HG03442 (cell line): ENCODE results near the gene PLXNA1.

Experiments used
- ATAC-seq: cut with Tn5 transposase; IDR thresholded peaks from one replicate; pipeline ENCODE4 v1.9.1; 2021; ENCODE audit warnings: mild to moderate bottlenecking, moderate library complexity; ENCODE audit not compliant: unreplicated experiment

PLXNA1 gene

GRCh38 chr3:126965526-126966080 is 17.3 kb upstream of the PLXNA1 start:
- no peak for ATAC-seq

- ATAC-seq: no peak
Measured at GRCh38 chr3:126967386-126967785, 15.5 kb upstream of the PLXNA1 start.

DNA sequence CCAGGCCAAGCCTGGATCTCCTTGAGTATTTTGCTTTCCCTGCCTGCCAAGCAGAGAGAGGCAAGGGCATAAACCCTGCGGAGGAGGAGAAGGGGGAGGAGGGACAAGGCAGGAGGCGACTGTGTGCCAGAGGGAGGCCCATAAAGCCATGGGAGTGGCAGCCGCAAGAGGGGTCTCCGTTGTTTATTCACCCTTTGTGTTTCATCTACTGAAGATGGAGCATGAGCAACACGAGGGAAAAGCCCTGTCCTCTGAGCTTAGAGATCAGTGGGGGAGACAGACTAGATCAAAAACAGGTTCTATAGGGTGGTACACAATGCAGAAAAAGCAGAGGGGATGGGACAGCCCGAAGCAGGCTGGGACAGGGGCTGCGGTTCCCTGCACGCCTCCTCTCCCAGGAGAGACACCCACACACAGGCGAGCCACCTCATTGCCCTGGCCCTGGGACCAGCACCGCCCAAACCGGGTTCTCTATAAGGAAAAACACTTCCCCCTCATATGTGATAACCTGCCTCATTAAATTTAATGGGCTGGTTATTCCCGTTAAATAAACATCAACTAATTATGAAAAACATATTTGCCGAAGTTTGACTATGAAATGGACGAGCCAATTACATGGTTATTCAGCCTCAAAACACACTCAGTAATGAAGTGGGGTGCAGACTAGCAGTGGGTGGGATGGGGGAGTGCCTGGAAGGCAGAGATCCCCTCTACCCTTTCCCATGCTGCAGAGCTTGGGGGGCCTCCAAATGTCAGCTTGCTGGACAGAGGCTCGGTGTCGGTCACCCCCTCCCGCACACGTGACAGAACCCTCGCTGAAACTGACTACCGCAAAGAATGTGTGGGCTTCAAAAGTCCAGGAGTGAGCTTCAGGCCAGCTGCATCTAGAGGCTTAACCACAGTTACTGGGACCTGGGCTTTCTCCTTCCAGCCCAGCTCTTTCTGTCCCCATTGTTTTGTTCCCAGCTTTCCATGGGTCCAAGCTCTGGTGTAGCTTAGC is 14.2 kb upstream of the PLXNA1 start:
- no peak for ATAC-seq

GRCh38 chr3:126969586-126969985 is 13.3 kb upstream of the PLXNA1 start:
- no peak for ATAC-seq

GRCh38 chr3:126970101-126970500 is 12.8 kb upstream of the PLXNA1 start:
- ATAC-seq: no peak

DNA sequence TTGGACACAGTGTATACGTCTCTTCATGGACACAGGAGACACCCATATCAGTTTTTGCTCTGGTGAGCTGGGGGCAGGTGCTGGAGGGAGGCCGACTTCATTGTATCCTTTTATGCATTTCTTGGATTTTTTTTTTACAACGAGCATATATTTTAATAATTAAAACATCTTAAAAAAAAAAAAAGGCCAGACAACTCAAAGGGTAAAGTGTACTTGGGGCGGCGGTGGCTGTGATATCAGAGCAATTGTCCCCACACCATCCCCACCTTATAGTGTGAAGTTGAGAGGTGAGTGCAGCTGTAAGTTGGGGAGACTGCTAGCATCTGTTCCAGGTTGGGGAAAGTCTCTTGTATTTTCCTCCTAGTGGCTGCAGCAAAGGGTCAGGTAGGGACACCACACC is 12.0 kb upstream of the PLXNA1 start:
- ATAC-seq: no peak

- ATAC-seq: no peak
Measured at GRCh38 chr3:126971891-126972351, 11.0 kb upstream of the PLXNA1 start.

DNA sequence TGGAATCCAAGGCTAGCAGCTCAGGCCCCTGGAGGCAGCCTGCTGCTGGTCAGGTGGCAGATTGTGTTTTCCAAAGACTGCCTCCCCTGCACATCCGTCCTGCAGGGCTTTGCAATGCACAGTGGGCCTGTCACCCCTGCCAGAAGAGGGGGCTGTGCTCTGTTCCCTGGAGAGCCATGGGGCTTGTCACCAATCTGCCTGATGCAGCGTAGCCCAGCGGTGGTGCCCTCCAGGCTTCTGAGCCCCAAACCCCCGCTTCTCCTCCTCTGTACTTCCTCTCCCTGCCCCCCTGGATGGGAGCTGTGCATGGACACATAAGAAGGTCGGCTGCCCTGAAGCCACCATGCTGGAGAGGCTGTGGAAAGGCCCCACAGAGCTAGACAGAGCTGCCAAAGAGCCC is 10.0 kb upstream of the PLXNA1 start:
- ATAC-seq: no peak

GRCh38 chr3:126973814-126974213 is 9.1 kb upstream of the PLXNA1 start:
- no peak for ATAC-seq

DNA sequence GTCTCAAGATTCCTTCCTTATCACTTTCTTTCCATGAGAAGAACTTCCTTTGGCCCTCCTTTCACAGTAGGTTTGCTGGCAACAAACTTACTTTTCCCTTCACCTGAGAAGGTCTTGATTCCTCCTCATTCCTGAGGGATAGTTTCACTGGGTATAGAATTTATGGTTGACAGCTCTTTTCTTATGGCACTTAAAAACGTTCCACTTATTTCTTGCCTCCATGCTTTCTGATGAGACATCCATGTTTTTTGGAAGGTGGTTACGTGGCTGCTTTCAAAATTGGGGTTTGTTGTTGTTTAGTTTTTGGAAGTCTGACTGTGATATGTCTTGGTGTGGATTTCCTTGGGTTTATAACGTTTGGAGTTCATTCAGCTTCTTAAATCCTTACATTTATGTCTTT is 8.2 kb upstream of the PLXNA1 start:
- no peak for ATAC-seq

GRCh38 chr3:126976906-126977305 is 6.0 kb upstream of the PLXNA1 start:
- no peak for ATAC-seq

GRCh38 chr3:126977821-126978220 is 5.1 kb upstream of the PLXNA1 start:
- ATAC-seq: no peak

- no peak for ATAC-seq
Measured at GRCh38 chr3:126978291-126978690, 4.6 kb upstream of the PLXNA1 start.

GRCh38 chr3:126979046-126979628 is 3.8 kb upstream of the PLXNA1 start:
- no peak for ATAC-seq

DNA sequence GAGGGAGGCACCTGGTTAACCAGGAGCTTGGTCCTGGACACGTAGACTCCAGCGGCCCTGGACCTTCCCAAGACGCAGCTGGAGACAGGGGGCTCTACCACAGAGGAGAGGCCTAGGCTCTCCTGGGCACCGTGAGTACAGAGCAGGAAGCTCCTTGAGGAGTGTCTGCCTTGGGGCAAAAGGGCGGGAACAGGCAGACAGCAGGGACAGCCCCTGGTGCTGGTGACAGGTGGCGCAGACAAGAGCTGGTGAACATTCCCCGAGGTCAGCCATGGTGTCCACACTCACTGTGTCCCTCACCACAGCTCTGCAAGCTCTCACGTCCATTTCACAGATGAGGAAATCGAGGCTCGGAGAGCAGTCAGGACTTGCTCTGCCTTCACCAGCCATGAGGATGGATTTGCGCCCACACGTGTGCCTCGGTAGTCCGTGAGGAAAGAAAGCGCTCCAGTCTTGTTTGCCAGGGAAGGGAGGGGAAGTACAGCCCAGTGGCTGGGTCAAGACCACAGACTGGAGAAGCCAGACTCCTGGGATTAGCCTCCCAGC is 2.6 kb upstream of the PLXNA1 start:
- no peak for ATAC-seq

DNA sequence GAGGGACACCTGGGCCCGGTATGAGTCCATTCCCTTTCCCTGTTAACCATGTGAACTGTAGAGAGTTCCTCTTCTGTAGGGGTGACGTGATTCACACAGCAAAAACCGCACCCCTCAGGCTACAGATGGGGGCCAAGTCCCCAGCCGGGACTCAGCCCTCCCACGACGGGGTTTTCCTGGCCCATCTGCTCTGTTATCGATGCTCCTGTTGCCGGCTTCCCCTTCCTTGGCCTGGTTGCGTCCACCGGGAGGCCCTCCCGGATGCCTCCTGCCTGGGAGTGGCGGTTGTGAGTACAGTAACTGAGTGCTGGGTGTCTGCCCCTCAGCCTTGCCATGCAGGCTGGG is 817 bp upstream of the PLXNA1 start:
- ATAC-seq: peak; percentile 15

DNA sequence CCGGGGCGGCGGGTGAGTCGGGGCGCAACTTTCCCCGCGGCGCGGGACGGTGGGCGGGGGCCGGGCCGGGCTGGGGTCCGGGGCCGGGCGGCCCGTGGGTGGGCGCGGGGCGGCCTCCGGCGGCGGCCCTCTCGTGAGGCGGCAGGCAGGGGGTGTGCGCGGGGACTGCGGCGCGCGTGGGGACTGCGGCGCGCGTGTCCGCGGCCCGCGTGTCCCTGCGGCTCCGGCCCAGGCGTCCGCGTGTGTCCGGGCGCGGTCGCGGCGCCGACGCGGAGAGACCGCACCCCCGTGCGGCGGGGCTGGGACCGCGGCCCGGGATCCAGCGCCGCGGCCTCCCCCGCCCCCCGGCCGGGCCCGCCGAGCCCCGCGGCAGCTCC is 349 bp downstream of the PLXNA1 start:
- peak; percentile 12 for ATAC-seq

- ATAC-seq: no peak
Measured at GRCh38 chr3:126983653-126984390, 907 bp downstream of the PLXNA1 start.

- ATAC-seq: no peak
Measured at GRCh38 chr3:126984391-126985131, 1.6 kb downstream of the PLXNA1 start.
